ENCODE data around the gene VEGFB.

DNA sequence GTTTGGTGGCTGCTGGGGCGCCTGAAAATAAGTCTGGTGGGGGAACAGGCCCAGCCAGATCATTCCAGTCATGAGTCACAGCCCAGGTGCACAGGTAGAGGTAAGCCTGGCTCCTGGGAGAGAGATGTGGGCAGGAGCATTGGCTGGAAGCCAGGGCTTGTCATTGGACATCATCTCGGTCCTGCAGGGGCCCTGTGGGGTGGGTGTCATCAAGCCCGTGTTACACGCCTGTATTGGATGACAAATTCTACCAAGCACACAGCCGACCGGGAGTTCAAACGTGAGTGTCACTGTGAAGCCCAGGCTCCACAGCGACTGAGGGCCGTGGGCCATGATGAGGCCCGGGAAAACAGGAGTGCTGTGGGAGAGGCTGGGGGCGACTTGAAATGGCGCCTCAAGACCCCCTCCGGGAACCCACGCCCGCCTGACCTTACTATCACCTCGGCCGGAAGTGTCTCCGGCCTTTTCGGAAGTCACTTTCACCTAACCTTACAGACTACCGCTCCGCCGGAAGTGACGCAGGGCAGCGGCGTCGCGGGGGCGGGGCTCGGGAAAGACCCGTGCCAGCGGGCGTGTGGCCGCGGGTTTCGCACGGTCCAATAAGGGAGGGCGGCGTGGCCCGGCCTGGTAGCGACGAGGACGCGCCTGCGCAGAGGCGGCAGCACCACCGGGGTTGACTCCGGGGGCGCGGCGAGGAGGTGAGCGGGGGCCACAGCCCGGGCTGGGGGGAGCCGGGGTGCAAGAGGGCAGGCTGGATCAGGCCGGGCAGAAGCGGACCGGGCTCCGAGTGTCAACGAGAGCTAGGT lies 6.3 kb downstream of the VEGFB start, which contains the start of gene FKBP2:
- TF ChIP-seq, protein P1, sequence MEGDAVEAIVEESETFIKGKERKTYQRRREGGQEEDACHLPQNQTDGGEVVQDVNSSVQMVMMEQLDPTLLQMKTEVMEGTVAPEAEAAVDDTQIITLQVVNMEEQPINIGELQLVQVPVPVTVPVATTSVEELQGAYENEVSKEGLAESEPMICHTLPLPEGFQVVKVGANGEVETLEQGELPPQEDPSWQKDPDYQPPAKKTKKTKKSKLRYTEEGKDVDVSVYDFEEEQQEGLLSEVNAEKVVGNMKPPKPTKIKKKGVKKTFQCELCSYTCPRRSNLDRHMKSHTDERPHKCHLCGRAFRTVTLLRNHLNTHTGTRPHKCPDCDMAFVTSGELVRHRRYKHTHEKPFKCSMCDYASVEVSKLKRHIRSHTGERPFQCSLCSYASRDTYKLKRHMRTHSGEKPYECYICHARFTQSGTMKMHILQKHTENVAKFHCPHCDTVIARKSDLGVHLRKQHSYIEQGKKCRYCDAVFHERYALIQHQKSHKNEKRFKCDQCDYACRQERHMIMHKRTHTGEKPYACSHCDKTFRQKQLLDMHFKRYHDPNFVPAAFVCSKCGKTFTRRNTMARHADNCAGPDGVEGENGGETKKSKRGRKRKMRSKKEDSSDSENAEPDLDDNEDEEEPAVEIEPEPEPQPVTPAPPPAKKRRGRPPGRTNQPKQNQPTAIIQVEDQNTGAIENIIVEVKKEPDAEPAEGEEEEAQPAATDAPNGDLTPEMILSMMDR (conservative IDR thresholded peaks at IDR 0.05 in 1 of 2, IDR thresholded peaks at IDR 0.05 in 1 of 2; ENCODE audit: low read depth in 1 of 2, low read length in 2 of 2), result no peak
- TF ChIP-seq EZH2 (IDR thresholded peaks at IDR 0.05; ENCODE audit: low read length, missing control alignments), result no peak

Measured in fibroblast of lung (primary cell).